ENCODE measurements around the gene CIC. TPM values are rescaled to one million over a fixed set of nuclear protein-coding genes. Genes with fewer than 3 reads are reported as not detected.

CIC gene
- total RNA-seq, 1 donor from 2014 or later = 10.4 TPM

DNA sequence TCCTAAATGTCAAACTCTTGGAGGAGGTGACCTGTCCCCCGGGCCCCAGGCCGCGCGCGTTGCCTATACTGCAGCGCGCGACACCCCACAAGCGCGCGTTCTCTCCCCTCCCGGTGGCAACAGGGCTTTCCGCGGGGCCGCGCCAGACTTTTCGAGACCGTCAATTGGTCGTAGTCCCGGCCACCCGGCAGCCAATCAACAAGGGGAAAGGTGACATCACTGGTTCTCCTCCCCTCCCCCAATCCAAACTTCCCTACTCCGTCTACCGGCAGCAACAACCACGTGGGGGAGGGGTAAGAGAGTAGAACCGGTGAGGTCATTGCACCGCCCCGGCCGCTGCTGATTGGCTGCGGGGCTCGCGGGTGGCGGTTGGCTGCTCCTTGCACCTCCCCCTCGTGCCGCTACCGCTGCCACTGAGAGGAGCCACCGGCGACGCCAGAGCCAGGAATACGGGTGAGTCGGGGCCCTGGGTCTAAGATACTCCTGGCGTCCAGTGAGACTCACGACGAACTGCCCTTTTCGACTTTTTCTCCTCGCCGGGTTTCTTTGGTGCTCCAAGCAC, 829 bp upstream of the CIC start:
- H3K4me3 ChIP-seq (ENCODE audit: low read length in 3 of 3) = peak overlapping the region; percentile 82 to 93 (median 91)
- H3K4me1 ChIP-seq (ENCODE audit: control insufficient read depth in 3 of 3, insufficient read depth in 3 of 3, low read length in 3 of 3) = peaks cover 29 to 40% (median 38%) of the 10 kb centered on the region in 3 donors
- H3K36me3 ChIP-seq (ENCODE audit: control insufficient read depth in 3 of 3, insufficient read depth in 3 of 3, low read length in 3 of 3) = peaks cover 4 to 17% (median 7%) of the 10 kb centered on the region in 3 donors
- H3K27ac ChIP-seq (ENCODE audit: low read depth, low read length) = peak overlapping the region; percentile 99
- H3K9me3 ChIP-seq (ENCODE audit: control insufficient read depth in 3 of 3, low read length in 3 of 3) = no peaks in the 10 kb centered on the region
- peak overlapping the region; percentile 94 to 99 (median 98) for H3K9ac ChIP-seq (ENCODE audit: low read depth in 1 of 3, low read length in 3 of 3)
- H3K27me3 ChIP-seq (ENCODE audit: control insufficient read depth in 3 of 3, insufficient read depth in 3 of 3, low read length in 3 of 3) = no peaks in the 10 kb centered on the region

DNA sequence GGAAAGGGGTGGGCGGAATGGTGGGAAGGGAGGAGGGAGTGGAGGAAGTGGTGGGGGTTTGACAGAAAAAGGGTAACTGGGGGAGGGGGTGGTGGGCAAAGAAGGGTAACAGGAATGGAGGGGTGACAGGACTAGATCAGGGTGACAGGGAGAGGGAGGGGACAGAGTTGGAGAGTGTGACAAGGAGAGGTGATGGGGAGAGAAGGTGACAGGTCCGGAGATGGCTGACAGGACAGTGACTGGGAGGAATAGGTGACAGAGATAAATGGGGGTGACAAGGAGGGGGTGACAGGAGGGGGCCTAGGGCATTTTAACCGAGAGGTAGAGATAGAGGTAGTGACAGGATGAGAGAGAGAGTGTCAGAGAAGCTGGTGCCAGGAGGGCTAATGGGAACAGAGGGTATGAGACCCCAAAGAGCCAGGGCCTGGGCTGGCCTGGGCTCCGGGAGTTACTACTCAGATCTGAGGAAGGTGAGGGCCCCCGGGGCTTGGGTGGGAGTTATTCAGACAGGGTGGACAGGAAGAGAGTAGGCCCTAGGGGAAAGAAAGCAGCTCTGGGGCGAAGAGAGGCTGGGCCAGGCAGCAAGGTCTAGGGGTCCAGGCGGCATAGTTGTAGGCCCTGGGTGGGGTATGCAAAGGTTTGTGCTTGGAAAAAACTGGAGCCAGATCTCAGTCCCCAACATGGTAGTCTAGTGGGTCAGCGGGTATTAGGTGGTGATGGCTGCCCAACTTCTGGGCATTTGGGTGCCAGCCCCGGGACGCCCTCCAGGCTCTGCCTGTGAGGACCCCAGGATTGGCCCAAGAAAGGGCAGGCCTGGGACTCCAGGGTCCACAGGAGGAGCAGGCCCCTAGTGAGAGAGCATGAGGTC, 660 bp downstream of the CIC start:
- Histone ChIP-seq H3K36me3 (ENCODE audit: control insufficient read depth in 3 of 3, insufficient read depth in 3 of 3, low read length in 3 of 3) (peaks cover 18 to 31% (median 20%) of the 10 kb centered on the region in 3 donors), H3K27ac (ENCODE audit: low read depth, low read length) (peak overlapping the region; percentile 96), H3K9ac (ENCODE audit: low read depth in 1 of 3, low read length in 3 of 3) (peak overlapping the region; percentile 87 to 94 (median 89)), H3K4me3 (ENCODE audit: low read length in 3 of 3) (peak overlapping the region; percentile 75 to 91 (median 76)), H3K4me1 (ENCODE audit: control insufficient read depth in 3 of 3, insufficient read depth in 3 of 3, low read length in 3 of 3) (peaks cover 33 to 48% (median 43%) of the 10 kb centered on the region in 3 donors), H3K9me3 (ENCODE audit: control insufficient read depth in 3 of 3, low read length in 3 of 3) (no peaks in the 10 kb centered on the region), H3K27me3 (ENCODE audit: control insufficient read depth in 3 of 3, insufficient read depth in 3 of 3, low read length in 3 of 3) (no peaks in the 10 kb centered on the region)

DNA sequence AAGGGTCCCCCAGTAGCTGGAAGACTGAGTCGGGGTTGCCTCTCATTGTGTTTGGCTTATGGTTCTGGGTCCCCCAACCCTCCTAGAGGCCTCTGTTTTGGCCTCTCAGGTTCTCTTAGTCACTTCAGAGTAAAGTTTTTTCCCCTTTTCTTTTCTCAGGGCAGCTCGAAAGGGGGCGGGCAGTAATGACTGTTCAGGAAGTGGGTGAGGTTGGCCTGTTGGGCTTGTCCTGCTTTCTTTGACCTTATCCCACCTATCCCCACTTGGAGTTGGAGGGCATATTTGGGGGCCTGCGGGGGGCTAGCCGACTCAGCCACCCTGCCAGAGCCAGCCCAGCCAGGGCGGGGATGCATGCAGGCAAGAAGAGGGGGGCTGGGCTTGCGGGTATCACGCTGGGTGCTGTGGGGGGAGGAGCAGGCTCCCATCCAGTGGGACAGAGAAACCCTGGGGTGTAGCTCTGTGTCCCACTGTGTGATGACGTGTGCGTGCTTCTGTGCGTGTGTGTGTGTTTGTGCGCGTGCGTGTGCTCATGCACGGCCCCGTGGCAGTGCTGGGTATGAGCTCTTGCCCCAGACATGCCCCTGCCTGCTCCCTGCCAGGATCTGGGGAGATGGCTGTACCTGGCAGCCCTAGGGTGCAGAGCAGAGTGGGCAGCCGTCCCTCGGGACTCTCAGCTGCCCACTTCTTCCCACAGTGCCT, 1.4 kb downstream of the CIC start:
- H3K27ac ChIP-seq (ENCODE audit: low read depth, low read length) = peak overlapping the region; percentile 96
- no peaks in the 10 kb centered on the region for H3K9me3 ChIP-seq (ENCODE audit: control insufficient read depth in 3 of 3, low read length in 3 of 3)
- peak overlapping the region; percentile 75 to 91 (median 76) for H3K4me3 ChIP-seq (ENCODE audit: low read length in 3 of 3)
- peak overlapping the region; percentile 87 to 94 (median 89) for H3K9ac ChIP-seq (ENCODE audit: low read depth in 1 of 3, low read length in 3 of 3)
- H3K36me3 ChIP-seq (ENCODE audit: control insufficient read depth in 3 of 3, insufficient read depth in 3 of 3, low read length in 3 of 3) = peaks cover 24 to 35% (median 24%) of the 10 kb centered on the region in 3 donors
- no peaks in the 10 kb centered on the region for H3K27me3 ChIP-seq (ENCODE audit: control insufficient read depth in 3 of 3, insufficient read depth in 3 of 3, low read length in 3 of 3)
- H3K4me1 ChIP-seq (ENCODE audit: control insufficient read depth in 3 of 3, insufficient read depth in 3 of 3, low read length in 3 of 3) = peaks cover 39 to 55% (median 51%) of the 10 kb centered on the region in 3 donors

DNA sequence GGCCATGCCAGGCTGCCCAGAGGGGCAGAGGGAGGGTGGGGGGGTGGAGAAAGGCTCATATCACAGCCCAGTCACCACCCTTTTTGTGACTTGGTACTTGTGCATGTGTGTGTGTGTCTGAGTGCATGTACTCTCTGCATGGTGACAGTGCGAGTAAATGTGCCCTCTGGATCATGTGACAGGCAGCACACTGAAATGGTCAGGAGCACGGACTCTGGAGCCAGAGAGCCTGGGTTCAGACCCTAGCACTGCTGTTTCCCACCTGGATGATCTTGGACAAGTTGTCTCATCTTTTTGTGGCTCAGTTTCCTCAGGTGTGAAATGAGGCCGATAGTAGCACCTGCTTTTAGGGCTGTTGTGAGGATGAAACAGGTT, 2.0 kb downstream of the CIC start:
- peak overlapping the region; percentile 87 to 94 (median 89) for H3K9ac ChIP-seq (ENCODE audit: low read depth in 1 of 3, low read length in 3 of 3)
- H3K27ac ChIP-seq (ENCODE audit: low read depth, low read length) = peak overlapping the region; percentile 96
- H3K9me3 ChIP-seq (ENCODE audit: control insufficient read depth in 3 of 3, low read length in 3 of 3) = no peaks in the 10 kb centered on the region
- H3K4me1 ChIP-seq (ENCODE audit: control insufficient read depth in 3 of 3, insufficient read depth in 3 of 3, low read length in 3 of 3) = peaks cover 42 to 59% (median 54%) of the 10 kb centered on the region in 3 donors
- no peaks in the 10 kb centered on the region for H3K27me3 ChIP-seq (ENCODE audit: control insufficient read depth in 3 of 3, insufficient read depth in 3 of 3, low read length in 3 of 3)
- peak overlapping the region; percentile 60 to 76 (median 75) for H3K4me3 ChIP-seq (ENCODE audit: low read length in 3 of 3)
- H3K36me3 ChIP-seq (ENCODE audit: control insufficient read depth in 3 of 3, insufficient read depth in 3 of 3, low read length in 3 of 3) = peaks cover 24 to 35% (median 24%) of the 10 kb centered on the region in 3 donors

DNA sequence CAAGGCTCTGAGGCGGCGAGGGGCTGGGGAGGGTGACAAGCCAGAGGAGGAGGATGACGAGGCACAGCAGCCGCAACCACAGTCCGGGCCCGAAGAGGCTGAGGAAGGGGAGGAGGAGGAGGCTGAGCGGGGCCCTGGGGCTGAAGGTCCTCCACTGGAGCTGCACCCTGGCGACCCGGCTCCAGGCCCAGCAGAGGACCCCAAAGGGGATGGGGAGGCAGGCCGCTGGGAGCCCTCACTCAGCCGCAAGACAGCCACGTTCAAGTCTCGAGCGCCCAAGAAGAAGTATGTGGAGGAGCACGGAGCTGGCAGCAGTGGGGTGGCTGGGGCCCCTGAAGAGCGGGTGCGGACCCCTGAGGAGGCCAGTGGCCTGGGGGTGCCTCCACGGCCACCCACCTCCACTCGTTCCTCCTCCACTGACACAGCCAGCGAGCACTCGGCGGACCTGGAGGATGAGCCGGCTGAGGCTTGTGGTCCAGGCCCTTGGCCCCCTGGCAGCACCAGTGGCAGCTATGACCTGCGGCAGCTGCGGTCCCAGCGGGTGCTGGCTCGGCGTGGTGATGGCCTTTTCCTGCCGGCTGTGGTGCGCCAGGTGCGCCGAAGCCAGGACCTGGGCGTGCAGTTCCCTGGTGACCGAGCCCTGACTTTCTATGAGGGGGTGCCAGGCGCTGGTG, 2.9 kb downstream of the CIC start:
- peak overlapping the region; percentile 73 to 94 (median 87) for H3K9ac ChIP-seq (ENCODE audit: low read depth in 1 of 3, low read length in 3 of 3)
- H3K4me1 ChIP-seq (ENCODE audit: control insufficient read depth in 3 of 3, insufficient read depth in 3 of 3, low read length in 3 of 3) = peaks cover 46 to 68% (median 63%) of the 10 kb centered on the region in 3 donors
- peak overlapping the region in 1 of 3 donors; percentile 76 for H3K4me3 ChIP-seq (ENCODE audit: low read length in 3 of 3)
- H3K9me3 ChIP-seq (ENCODE audit: control insufficient read depth in 3 of 3, low read length in 3 of 3) = no peaks in the 10 kb centered on the region
- H3K27me3 ChIP-seq (ENCODE audit: control insufficient read depth in 3 of 3, insufficient read depth in 3 of 3, low read length in 3 of 3) = no peaks in the 10 kb centered on the region
- peak overlapping the region; percentile 96 for H3K27ac ChIP-seq (ENCODE audit: low read depth, low read length)
- peaks cover 24 to 39% (median 24%) of the 10 kb centered on the region in 3 donors for H3K36me3 ChIP-seq (ENCODE audit: control insufficient read depth in 3 of 3, insufficient read depth in 3 of 3, low read length in 3 of 3)

DNA sequence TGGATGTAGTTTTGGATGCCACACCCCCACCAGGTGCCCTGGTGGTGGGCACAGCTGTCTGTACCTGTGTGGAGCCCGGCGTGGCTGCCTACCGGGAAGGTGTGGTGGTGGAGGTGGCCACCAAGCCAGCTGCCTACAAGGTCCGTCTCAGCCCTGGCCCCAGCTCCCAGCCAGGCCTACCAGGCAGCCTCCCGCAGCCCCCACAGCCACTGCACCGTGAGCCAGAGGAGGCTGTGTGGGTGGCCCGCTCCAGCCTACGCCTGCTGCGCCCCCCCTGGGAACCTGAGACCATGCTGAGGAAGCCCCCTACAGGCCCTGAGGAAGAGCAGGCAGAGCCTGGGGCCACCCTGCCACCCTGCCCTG, 3.5 kb downstream of the CIC start:
- H3K9me3 ChIP-seq (ENCODE audit: control insufficient read depth in 3 of 3, low read length in 3 of 3) = no peaks in the 10 kb centered on the region
- H3K27me3 ChIP-seq (ENCODE audit: control insufficient read depth in 3 of 3, insufficient read depth in 3 of 3, low read length in 3 of 3) = no peaks in the 10 kb centered on the region
- H3K27ac ChIP-seq (ENCODE audit: low read depth, low read length) = peak overlapping the region; percentile 96
- peaks cover 47 to 72% (median 68%) of the 10 kb centered on the region in 3 donors for H3K4me1 ChIP-seq (ENCODE audit: control insufficient read depth in 3 of 3, insufficient read depth in 3 of 3, low read length in 3 of 3)
- no peak overlapping the region for H3K4me3 ChIP-seq (ENCODE audit: low read length in 3 of 3)
- peak overlapping the region in 1 of 3 donors; percentile 40 for H3K9ac ChIP-seq (ENCODE audit: low read depth in 1 of 3, low read length in 3 of 3)
- peaks cover 24 to 39% (median 24%) of the 10 kb centered on the region in 3 donors for H3K36me3 ChIP-seq (ENCODE audit: control insufficient read depth in 3 of 3, insufficient read depth in 3 of 3, low read length in 3 of 3)

DNA sequence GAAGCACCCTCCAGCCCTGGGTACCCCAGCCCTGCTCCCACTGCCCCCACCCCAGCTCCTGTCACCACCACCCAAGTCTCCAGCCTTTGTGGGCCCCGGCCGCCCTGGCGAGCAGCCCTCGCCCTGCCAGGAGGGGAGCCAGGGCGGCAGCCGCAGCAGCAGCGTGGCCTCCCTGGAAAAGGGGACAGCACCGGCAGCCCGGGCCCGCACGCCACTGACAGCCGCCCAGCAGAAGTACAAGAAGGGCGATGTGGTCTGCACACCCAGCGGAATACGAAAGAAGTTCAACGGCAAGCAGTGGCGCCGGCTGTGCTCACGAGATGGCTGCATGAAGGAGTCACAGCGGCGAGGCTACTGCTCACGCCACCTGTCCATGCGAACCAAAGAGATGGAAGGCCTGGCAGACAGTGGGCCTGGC, 3.9 kb downstream of the CIC start:
- peaks cover 24 to 39% (median 24%) of the 10 kb centered on the region in 3 donors for H3K36me3 ChIP-seq (ENCODE audit: control insufficient read depth in 3 of 3, insufficient read depth in 3 of 3, low read length in 3 of 3)
- no peak overlapping the region for H3K27ac ChIP-seq (ENCODE audit: low read depth, low read length)
- no peaks in the 10 kb centered on the region for H3K27me3 ChIP-seq (ENCODE audit: control insufficient read depth in 3 of 3, insufficient read depth in 3 of 3, low read length in 3 of 3)
- peaks cover 47 to 72% (median 68%) of the 10 kb centered on the region in 3 donors for H3K4me1 ChIP-seq (ENCODE audit: control insufficient read depth in 3 of 3, insufficient read depth in 3 of 3, low read length in 3 of 3)
- H3K4me3 ChIP-seq (ENCODE audit: low read length in 3 of 3) = no peak overlapping the region
- no peaks in the 10 kb centered on the region for H3K9me3 ChIP-seq (ENCODE audit: control insufficient read depth in 3 of 3, low read length in 3 of 3)
- H3K9ac ChIP-seq (ENCODE audit: low read depth in 1 of 3, low read length in 3 of 3) = peak overlapping the region in 1 of 3 donors; percentile 40

DNA sequence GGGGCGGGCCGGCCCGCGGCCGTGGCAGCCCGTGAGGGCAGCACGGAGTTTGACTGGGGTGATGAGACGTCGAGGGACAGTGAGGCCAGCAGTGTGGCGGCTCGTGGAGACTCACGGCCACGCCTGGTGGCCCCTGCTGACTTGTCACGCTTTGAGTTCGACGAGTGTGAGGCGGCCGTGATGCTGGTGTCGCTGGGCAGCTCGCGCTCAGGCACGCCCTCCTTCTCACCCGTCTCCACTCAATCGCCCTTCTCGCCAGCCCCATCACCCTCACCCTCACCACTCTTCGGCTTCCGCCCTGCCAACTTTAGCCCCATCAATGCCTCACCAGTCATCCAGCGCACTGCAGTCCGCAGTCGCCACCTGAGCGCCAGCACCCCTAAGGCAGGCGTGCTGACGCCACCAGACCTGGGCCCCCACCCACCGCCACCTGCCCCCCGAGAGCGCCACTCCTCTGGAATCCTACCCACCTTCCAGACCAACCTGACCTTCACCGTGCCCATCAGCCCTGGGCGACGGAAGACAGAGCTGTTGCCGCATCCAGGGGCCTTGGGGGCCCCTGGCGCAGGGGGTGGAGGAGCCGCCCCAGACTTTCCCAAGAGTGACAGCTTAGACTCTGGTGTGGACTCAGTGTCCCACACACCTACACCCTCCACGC, 4.5 kb downstream of the CIC start:
- H3K4me1 ChIP-seq (ENCODE audit: control insufficient read depth in 3 of 3, insufficient read depth in 3 of 3, low read length in 3 of 3) = peaks cover 53 to 78% (median 73%) of the 10 kb centered on the region in 3 donors
- H3K36me3 ChIP-seq (ENCODE audit: control insufficient read depth in 3 of 3, insufficient read depth in 3 of 3, low read length in 3 of 3) = peaks cover 24 to 39% (median 24%) of the 10 kb centered on the region in 3 donors
- H3K9me3 ChIP-seq (ENCODE audit: control insufficient read depth in 3 of 3, low read length in 3 of 3) = no peaks in the 10 kb centered on the region
- H3K9ac ChIP-seq (ENCODE audit: low read depth in 1 of 3, low read length in 3 of 3) = peak overlapping the region in 1 of 3 donors; percentile 72
- H3K27ac ChIP-seq (ENCODE audit: low read depth, low read length) = no peak overlapping the region
- no peak overlapping the region for H3K4me3 ChIP-seq (ENCODE audit: low read length in 3 of 3)
- no peaks in the 10 kb centered on the region for H3K27me3 ChIP-seq (ENCODE audit: control insufficient read depth in 3 of 3, insufficient read depth in 3 of 3, low read length in 3 of 3)
